NCI-H2227 (cell line): ENCODE results near the gene RRBP1.
A peak's percentile ranks its signal among the peaks of the same experiment; 100 is the strongest.

Experiments used
- DNase-seq: peaks from one replicate; lab custom pipeline; 2025; ENCODE audit not compliant: unreplicated experiment; lab: John Stamatoyannopoulos, UW

Gene RRBP1

GRCh38 chr20:17682103-17682888 lies at the start of gene RRBP1:
TSS of gene RRBP1 (minus strand) at chr20:17682242. CDS start at chr20:17660507, 21,735 bp downstream.
- DNase-seq, result peak; percentile 98

GRCh38 chr20:17731233-17731632 lies 49.2 kb upstream of the RRBP1 start:
- DNase-seq, result no peak

GRCh38 chr20:17730071-17730470 lies 48.0 kb upstream of the RRBP1 start:
- no peak for DNase-seq

- no peak for DNase-seq
Observed at GRCh38 chr20:17728074-17728473, 46.0 kb upstream of the RRBP1 start.

- DNase-seq, result no peak
Observed at GRCh38 chr20:17727351-17727750, 45.3 kb upstream of the RRBP1 start.

- DNase-seq, result no peak
Observed at GRCh38 chr20:17726902-17727301, 44.9 kb upstream of the RRBP1 start.

GRCh38 chr20:17725094-17725835 lies 43.2 kb upstream of the RRBP1 start:
- peak; percentile 30 for DNase-seq

GRCh38 chr20:17723301-17723691 lies 41.3 kb upstream of the RRBP1 start:
- no peak for DNase-seq

GRCh38 chr20:17722493-17723300 lies 40.7 kb upstream of the RRBP1 start:
- no peak for DNase-seq

GRCh38 chr20:17721802-17722486 lies 39.9 kb upstream of the RRBP1 start:
- DNase-seq, result no peak

- no peak for DNase-seq
Observed at GRCh38 chr20:17720755-17721154, 38.7 kb upstream of the RRBP1 start.

- DNase-seq, result no peak
Observed at GRCh38 chr20:17716331-17716730, 34.3 kb upstream of the RRBP1 start.

GRCh38 chr20:17715075-17715474 lies 33.0 kb upstream of the RRBP1 start:
- no peak for DNase-seq

GRCh38 chr20:17714597-17714996 lies 32.6 kb upstream of the RRBP1 start:
- no peak for DNase-seq

GRCh38 chr20:17712708-17713107 lies 30.7 kb upstream of the RRBP1 start:
- DNase-seq, result no peak

- DNase-seq, result no peak
Observed at GRCh38 chr20:17712201-17712600, 30.2 kb upstream of the RRBP1 start.

- no peak for DNase-seq
Observed at GRCh38 chr20:17711267-17711627, 29.2 kb upstream of the RRBP1 start.

GRCh38 chr20:17710379-17711266 lies 28.6 kb upstream of the RRBP1 start:
- DNase-seq, result no peak

- no peak for DNase-seq
Observed at GRCh38 chr20:17709361-17710293, 27.6 kb upstream of the RRBP1 start.
